CD4-positive, alpha-beta T cell treated with Interleukin-15 for 1 hour (primary cell): ENCODE measurements around the gene BCORL1.

Experiments used
- DNase-seq: peaks from one replicate; pipeline ENCODE4 v3.0.0-alpha.2; 2020

Gene BCORL1, protein sequence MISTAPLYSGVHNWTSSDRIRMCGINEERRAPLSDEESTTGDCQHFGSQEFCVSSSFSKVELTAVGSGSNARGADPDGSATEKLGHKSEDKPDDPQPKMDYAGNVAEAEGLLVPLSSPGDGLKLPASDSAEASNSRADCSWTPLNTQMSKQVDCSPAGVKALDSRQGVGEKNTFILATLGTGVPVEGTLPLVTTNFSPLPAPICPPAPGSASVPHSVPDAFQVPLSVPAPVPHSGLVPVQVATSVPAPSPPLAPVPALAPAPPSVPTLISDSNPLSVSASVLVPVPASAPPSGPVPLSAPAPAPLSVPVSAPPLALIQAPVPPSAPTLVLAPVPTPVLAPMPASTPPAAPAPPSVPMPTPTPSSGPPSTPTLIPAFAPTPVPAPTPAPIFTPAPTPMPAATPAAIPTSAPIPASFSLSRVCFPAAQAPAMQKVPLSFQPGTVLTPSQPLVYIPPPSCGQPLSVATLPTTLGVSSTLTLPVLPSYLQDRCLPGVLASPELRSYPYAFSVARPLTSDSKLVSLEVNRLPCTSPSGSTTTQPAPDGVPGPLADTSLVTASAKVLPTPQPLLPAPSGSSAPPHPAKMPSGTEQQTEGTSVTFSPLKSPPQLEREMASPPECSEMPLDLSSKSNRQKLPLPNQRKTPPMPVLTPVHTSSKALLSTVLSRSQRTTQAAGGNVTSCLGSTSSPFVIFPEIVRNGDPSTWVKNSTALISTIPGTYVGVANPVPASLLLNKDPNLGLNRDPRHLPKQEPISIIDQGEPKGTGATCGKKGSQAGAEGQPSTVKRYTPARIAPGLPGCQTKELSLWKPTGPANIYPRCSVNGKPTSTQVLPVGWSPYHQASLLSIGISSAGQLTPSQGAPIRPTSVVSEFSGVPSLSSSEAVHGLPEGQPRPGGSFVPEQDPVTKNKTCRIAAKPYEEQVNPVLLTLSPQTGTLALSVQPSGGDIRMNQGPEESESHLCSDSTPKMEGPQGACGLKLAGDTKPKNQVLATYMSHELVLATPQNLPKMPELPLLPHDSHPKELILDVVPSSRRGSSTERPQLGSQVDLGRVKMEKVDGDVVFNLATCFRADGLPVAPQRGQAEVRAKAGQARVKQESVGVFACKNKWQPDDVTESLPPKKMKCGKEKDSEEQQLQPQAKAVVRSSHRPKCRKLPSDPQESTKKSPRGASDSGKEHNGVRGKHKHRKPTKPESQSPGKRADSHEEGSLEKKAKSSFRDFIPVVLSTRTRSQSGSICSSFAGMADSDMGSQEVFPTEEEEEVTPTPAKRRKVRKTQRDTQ (N-terminal part only)

DNA sequence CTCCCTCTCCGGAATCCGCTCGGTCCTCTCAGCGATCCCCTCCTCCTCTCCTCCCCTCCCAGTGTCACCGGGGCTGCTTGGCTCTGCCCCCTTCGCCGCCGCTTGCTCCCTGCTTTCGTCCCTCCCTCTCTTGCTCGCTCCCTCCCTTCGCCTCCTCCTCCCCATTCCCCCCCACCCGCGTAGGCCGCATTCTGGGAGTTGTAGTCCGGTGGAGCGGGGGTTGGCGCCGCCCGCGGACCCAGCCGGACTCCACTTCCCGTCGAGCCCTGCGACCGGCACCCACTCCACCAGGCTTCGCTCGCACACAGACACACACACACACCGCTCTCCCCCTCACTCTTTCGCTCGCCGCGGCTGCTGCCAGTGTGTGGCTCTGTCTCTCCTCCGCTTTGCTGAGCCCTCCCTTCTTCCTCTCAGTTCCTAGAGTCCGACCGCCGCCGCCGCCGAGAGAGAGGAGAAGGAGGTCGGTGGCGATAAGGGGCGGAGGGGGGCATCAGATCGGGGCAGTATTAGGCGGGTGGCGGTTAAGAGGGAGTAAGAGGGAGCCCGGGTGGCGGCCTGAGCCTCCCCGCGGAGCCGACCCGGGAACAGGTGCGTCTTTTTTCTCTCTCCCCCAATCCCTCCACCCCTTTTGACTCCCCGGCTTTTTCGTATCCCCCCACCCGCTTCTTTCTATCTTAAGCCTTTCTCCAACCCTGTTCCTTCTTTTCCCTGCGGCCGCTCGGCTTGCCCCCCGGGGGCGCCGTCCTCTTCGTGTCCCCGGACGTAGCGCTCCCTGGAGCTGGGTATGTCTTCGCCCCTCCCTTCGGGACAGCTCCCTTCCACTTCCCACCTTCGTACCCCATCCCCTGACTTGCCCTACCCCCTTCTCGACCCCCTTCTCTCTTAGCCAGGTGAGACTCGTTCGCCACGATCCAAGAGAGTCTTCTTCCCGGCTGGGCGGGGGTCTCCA lies at the start of gene BCORL1:
Gene BCORL1 (plus strand): TSS at position 336 of the 952 bp plus-strand sequence. CDS start 22,597 bp downstream, outside the sequence.
- peak; percentile 93 for DNase-seq

DNA sequence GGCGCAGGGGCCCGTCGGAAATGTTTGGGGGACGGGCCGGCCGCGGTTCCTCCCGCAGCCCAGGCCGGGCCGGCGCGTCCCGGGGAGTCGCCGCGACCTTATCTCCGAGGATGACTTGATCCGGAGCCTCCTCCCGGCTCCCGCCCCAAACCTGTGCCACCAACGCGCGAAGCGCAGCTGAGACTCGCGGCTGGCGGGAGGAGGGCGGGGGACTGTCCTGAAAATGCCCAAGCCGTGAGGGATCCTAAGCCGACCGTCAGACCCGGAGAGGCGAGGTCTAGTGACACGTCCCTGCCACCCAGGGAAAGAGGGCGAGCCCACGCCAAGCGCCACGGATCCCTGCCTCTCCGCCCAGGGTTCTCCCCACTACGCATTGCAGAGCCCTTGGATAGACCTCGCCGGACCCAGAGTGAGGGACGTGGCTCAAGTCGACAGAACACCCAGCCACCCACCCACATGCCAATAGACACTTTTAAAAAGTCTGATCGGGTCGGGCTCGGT lies 49.6 kb upstream of the BCORL1 start:
- DNase-seq, result no peak

DNA sequence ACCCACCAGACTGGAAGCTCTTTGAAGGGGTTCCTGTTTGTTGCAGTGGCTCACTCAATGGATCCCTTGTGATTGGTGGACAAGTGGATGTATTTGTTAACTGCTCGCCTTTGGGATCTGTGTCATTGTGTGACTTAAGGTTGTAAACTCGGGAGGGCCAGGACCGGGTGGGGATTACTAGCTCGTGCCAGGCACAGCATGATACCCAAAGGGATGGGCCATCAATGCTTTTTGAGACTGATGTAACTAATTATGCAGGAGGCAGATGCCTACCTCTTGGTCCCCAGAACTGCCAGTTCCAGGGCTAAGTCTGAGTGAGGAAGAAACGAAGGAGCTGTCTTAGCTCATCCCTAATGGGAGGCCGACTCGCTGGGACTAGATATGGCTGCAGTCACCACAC lies 48.7 kb upstream of the BCORL1 start:
- no peak for DNase-seq

DNA sequence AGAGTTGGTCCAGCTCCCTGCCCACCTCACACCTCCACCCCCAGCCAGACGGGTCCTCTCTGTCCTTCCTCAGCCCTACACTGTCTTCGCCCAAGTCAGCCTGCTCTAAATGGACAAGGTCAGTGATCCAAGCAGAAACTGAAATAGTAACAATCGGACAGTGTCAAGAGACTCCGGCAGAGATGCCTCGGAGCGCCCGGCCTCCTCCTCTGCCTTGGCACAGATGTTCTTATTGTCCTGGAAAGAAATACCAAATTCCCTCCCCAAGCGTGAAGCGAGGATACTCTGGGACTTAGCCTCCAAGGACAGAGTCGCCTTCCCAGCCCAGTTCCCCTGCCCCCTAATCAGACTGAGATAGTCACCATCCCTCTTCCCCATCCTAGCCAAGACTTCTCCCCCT lies 48.0 kb upstream of the BCORL1 start:
- no peak for DNase-seq

DNA sequence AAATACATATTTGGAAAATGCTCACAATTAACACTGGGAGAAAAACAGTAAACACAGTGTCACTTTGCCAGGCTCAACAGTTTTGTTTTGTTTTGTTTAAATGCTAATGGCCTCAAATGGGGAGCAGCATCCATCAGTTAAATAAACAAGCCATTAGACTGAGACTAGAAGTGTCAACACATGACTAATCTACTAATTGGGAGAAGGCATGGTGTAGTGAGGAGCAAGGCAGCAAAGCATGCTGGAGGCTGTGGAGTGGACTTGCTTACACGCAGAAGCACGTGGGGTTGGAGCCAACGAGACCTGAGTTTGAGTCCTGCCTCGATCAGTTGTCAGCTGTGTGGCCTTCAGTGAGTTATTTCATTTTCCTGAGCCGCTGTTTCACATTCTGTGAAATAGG lies 47.5 kb upstream of the BCORL1 start:
- DNase-seq, result no peak

DNA sequence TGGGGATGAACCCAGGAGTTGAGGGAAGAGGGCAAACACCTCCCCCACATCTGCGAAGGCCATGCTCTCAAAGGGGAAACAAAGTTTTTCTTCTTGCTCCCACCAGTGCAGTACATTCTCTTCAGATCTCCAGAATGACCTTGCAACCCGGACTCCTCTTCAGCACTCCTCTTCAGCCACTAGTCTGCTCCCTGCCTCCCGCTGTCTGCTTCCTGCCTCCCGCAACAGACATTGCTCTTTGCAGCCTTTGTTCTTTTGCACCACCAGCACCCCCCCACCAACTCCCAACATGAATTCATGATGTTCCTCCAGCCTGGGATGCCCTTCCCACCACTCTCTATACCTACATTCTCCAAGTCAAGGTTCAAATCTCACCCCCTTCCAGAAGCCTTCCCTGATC lies 44.4 kb upstream of the BCORL1 start:
- DNase-seq, result no peak

DNA sequence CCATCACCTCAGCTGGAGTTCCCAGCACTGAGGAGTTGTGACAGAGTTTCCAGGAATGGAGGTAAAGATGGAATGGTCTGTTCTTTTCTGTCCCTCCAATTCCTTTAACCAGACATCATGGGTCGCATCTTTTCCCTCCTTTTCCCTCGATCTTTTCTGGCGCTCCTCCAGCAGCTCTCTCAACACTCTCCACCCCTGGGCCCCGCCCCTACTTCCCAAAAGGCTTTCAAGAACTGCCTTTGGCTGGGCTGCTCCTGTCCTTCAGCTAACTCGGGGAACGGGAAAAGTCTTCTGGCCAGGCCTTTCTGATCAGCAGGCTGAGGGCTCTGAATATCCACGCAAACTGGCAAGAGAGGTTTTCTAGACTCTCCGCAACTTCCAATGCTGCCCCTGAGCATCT lies 42.4 kb upstream of the BCORL1 start:
- no peak for DNase-seq

DNA sequence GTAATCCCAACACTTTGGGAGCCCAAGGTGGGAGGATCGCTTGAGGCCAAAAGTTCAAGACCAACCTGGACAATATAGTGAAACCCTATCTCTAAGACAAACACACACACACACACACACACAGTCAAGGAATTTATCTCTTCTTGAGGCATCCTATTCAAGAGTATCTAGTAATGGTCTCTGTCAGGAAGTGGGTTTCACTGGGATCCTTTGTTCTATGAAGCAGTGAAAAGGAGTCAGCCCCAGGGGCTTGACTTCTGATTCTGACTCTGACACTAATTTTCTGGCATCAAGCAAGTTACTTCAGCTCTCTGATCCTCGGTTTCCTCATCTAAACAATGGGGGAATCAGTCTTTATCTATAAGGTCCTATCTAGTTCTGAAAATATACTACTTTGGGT lies 41.7 kb upstream of the BCORL1 start:
- no peak for DNase-seq

DNA sequence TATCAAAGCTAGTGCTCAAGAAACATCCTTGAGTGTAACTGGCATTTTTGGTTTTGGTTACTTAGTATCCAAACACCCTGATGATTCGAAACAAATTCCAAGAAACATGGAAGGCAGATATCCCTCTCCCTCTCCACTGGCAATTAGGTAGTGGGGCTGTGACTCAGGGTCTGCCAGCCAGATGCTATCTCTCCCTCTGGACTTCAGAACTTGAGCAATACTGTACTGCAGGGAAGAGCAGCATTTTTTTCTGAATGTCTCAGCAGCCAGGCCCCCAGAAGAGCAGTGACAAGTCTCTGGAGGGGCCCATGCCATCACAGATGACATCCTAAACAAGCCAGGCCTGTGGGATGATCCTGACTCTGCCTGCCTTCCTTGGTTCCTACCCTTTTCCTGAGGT lies 37.3 kb upstream of the BCORL1 start:
- DNase-seq, result no peak

DNA sequence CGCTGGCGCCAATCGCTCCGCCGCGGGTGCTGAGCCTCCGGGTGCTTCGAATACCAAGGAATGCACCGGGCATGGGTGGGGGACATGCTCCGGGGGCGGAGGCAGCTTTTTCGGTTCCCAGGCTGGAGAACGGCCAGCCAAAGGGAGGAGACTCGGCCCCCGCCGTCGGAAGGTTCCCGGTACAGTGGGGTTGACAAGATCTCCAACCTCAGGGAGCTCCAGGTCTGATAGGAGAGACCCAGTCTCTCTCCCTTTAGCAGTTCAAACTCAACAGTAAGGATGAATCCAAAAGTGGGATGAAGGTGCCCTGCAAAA lies 29.1 kb upstream of the BCORL1 start:
- DNase-seq, result no peak

DNA sequence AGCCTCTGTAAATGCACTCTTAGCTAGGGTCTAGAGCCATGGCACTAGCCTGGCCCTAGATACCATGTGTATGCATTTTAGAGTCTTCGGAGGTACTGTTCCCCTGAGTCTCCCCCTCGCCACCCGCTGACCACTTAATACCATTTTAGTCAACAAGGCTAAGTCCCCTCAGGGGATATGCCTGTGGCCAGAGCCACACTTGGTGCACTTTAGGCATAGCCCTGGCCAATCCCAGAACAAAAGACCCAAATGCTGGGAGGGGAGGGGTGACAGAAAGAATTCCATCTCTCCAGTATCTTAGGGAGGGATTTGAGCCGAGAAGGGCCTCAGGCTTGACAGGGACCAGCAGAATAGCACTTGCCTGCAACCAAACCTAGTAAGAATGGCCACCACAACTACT lies 28.6 kb upstream of the BCORL1 start:
- no peak for DNase-seq

DNA sequence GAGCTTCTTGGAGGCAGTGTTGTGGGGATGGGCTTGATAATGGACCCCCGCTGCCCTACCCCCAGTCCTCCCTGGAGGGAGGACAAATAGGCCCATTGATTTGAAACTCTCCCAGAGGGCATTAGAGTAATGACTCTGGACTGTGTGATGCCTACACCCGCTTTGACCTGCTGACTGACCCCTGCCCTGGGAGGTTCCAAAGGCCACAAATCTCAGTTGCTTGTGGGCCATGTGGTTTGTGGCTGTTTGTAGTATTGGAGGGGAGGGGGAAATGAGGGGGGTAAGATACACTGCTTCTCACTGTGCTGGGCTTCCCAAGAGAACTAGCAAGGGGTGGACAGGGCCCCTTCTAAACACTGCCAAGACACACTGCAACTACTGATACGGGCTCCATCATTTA lies 27.6 kb upstream of the BCORL1 start:
- DNase-seq, result no peak

DNA sequence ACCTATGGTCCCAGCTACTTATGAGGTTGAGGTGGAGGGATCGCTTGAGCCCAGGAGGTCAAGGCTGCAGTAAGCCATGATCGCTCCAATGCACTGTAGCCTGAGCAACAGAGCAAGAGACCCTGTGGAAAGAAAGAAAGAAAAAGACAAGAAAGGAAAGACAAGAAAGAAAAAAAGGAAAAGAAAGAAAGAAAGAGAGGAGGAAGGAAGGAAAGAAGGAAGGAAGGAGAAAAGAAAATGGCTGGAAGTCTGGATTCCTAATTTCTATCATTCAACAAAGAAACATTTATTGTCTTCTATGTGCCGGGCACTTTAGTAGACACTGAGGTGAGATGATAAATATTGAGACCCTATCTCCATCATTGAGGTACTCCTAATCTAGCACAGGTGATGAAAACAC lies 26.8 kb upstream of the BCORL1 start:
- DNase-seq, result no peak

DNA sequence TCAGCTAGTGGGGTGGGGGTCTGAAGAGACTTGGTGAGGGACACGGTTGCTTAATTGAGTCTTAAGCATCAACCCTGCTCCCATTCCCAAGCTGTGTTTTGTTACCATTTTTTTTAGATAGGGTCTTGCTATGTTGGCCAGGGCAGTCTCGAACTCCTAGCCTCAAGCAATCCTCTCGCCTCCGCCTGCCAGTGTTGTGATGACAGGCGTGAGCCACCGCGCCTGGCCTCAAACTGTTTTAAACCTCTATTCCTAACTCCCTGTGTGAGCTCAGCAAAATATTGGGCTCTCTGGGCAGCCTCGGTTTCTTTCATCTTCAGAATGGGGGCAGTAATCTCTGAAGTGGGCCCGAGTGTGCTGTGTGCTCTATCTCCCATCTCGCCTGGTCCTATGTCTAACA lies 26.3 kb upstream of the BCORL1 start:
- DNase-seq, result no peak

DNA sequence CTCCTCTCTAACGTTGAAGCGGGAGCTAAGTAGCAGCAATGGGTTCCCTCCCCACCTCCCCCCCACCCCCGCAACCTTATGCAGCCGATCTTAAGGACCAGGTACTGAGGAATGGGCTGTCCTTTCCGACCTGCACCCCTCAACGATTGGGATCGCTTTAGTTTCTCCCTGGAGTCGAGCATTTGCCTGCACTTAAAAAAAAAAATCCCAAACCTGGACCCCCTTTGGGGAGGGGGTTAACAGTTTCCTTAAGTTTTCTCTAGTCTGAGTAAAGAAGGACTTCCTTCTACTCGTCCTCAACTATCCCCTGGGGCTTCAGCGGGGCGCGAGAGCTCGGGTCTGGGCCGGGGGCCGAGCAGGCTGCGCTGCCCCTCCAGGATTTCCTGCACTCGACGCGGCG lies 25.7 kb upstream of the BCORL1 start:
- DNase-seq, result no peak

DNA sequence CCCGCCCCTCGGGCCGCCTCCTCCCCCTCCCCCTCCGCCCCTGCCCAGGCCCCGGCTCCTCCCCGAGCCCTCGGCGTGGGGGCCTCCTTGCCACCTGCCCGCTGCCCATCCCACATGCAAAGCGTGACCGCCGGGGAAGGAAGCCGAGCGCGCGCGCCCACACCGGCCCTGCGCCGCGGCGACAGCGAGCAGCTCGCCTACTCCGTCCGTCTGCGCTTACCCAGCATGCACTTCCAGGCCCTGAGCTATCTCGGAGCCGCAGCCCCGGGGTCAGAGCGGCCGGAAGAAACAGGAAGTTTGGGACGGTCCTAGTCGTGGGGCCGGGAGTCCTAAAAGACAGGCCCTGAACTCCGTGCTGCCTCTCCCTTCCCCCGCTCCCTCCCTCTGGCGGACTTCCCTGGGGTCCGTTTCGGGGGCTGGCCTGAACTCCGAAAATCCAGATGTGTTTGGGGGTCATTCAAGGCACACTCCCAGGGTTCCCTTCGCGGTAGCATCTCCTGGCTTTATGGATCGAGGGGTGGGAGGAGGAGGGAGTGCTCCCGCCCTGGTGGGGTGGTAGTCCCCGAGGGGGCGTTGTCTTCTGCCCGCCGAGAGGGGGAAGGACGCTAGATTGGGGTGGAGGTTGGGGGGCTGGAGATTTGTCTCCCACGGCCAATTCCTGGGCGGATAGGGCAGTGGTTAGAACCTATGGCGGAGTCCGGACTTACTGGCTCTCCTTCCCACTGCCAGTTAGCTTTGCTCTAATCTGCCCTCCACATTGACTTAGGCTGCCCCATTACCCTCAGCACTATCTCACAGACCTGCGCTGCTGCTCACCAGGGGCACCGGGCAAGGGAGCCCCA lies 25.0 kb upstream of the BCORL1 start:
- peak; percentile 75 for DNase-seq

DNA sequence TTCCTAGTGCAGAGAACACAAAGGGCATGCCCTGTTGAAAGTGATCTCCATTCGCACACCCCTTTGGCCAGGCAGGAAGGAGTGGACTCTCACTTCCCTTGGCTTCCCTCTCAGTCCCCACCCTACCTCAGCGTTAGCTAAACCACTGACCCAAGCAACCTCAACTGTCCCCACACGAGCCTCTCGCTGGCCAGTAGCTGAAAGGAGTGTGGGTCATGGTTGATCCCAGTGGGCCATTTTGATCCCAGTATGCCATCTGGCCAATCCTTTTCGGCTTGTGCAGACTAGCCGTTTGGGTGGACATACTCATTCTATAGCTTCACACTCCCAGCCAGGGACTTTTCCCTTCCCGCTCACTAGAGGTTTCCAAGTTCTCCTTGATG lies 24.4 kb upstream of the BCORL1 start:
- no peak for DNase-seq

DNA sequence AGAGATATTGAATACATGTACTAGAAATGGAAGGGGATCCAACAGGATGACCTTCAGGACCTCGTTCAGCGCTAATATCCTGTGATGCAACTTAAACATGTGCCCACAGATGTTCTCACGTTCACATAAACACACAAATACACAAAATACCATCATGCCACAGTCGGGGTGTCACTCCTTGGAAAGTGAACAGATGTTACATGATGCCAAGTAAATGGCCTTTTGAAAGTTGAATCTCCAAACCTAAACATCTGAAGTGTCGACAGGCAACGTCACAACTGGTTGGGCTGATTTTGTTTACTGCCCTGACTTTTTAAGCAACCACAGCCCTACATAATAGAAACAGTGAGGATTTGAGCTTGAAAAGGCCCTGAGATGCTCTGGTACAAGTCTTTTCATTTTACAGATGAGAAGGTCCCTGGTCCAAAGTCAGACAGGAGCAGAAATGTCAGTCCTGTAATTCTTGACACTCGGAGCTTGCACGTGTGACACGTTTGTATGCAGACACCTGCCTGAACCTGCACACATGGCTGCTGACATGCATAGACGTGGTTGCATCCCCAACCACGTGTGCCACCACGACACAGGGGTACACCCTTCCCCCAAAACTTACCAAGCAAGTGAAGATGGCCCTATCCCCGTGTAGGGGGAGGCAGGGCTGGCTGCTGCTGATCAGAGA lies 23.5 kb upstream of the BCORL1 start:
- no peak for DNase-seq

DNA sequence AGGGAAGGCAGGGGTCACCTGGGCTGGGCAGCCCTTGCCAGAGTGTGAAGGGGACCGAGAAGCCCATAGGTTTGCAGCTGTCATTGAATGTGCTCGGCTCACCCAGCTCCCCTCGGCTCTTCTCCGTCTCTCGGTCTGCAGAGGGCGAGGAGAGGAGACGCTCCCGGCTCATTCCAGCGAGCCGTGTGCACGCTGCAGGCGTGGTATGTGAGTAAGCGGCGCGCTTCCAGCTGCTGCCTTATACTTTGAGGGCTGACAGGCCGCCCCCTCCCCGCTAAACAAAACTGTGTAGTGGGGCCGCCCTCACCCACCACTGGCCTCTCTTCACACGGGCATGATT lies 23.0 kb upstream of the BCORL1 start:
- DNase-seq, result no peak

DNA sequence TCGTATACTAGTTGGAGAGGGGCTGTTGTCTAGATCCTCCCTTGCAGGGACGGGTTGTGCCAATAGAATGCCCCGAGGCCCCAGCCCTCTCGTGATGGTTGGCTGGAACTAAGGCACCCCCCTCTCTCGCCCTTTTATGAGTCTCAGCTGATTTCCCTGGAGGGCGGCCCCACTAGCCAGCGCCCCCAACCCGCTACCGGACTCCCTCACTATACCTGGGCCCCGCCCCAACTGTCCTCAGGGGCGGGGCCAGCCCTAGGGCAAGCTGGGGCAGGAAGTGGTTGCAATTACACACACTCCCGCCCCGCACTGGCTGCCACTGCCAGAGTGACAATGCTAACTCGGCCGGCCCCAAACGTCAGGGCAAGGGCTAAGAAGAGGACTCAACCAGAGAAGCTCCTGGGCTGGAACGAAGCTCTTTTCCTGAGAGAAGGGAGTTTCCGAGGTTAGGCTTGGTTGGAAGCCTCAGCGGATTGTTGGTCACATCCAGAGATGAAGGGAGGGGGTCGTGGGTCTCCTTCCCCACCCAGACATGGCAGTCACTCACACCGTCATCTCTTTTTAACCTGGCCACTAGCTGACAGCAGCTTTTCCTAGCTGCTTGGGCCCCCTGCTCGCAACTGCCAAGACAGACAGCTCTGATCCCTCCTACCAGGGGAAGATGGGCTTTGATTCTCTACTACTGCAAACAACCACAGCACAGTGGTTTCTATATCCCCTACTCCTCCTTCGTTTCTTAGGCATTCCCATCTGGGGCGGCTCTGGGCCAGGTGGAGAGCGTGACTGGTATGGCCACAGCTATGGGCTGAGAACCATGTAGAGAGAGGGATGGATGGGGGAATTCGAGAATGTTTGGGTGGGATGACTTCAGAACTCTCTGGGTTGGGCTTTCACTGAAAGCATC lies 21.0 kb upstream of the BCORL1 start:
- DNase-seq, result peak; percentile 75
